B cell (primary cell): Measurements from ENCODE around the gene ADAMTSL5. TPM values are rescaled to one million over a fixed set of nuclear protein-coding genes. Genes with fewer than 3 reads are reported as not detected.

Source experiments
- ATAC-seq: fragments of 200-7000 bp; cut with Tn5 transposase; one replicate; pipeline ENCODE4 v1.10.0; 2021; ENCODE audit warnings: low read depth, mild to moderate bottlenecking, moderate number of reproducible peaks, moderate library complexity
- CTCF ChIA-PET: fragments of 350-600 bp; sonication (Branson Sonifier 250); formaldehyde crosslinking; loops from one replicate; lab custom pipeline; 2021; ENCODE audit warnings: antibody characterized with exemption, inconsistent platforms; lab: Charles Lee
- POLR2A ChIA-PET: fragments of 350-600 bp; sonication (Branson Sonifier 250); formaldehyde crosslinking; loops from one replicate; lab custom pipeline; 2021; ENCODE audit warnings: antibody characterized with exemption; lab: Charles Lee
- DNase-seq: peaks from one replicate; pipeline ENCODE4 v3.0.0; 2013
- H2AFZ ChIP-seq: 2 replicates; pipeline ENCODE4 v1.6.1; 2012; ENCODE audit warnings: mild to moderate bottlenecking, low read depth, low read length; ENCODE audit not compliant: insufficient read depth, poor library complexity, severe bottlenecking
- H3K27ac ChIP-seq, 2 donors: 1 replicate in 1 of 2; 2 replicates in 1 of 2; pipeline ENCODE4 v1.5.1; 2012 to 2013; ENCODE audit warnings: low read length in 2 of 2, mild to moderate bottlenecking in 2 of 2, moderate library complexity in 1 of 2
- H3K27me3 ChIP-seq, 4 experiments: fragments of 200-600 bp in 1 of 4; sonication (generic) in 1 of 4; replicated peaks in 1 of 4; 1 replicate in 2 of 4; 2 replicates in 2 of 4; pipeline versions ENCODE4 v1.6.1 to v1.7.0; 2013 to 2016; ENCODE audit warnings: low read length in 3 of 4, mild to moderate bottlenecking in 2 of 4, mixed read lengths in 1 of 4, moderate library complexity in 1 of 4; ENCODE audit not compliant: insufficient read depth in 4 of 4, control insufficient read depth in 3 of 4; ENCODE audit errors: control extremely low read depth in 1 of 4
- H3K36me3 ChIP-seq, 2 experiments: replicated peaks in 1 of 2; 1 replicate in 1 of 2; 2 replicates in 1 of 2; pipeline versions ENCODE4 v1.6.1 to v1.7.1; 2013; ENCODE audit warnings: low read length in 1 of 2; ENCODE audit not compliant: insufficient read depth in 2 of 2, control insufficient read depth in 1 of 2; ENCODE audit errors: control extremely low read depth in 1 of 2, extremely low read depth in 1 of 2
- H3K4me1 ChIP-seq, 2 donors: fragments of 200-600 bp in 1 of 2; sonication (generic) in 1 of 2; 1 replicate in 1 of 2; 2 replicates in 1 of 2; pipeline versions ENCODE4 v1.5.1 to v1.6.1; 2013 to 2017; ENCODE audit warnings: low read length in 2 of 2; ENCODE audit not compliant: control insufficient read depth in 2 of 2, insufficient read depth in 2 of 2
- H3K4me2 ChIP-seq: replicated peaks from 2 replicates; pipeline ENCODE3; 2012; ENCODE audit warnings: mild to moderate bottlenecking, low read depth, low read length; ENCODE audit not compliant: poor library complexity, severe bottlenecking
- H3K4me3 ChIP-seq, 5 experiments: fragments of 200-600 bp in 1 of 5; sonication (generic) in 1 of 5; 1 replicate in 3 of 5; 2 replicates in 2 of 5; pipeline versions ENCODE4 v1.5.1 to v1.7.0; 2011 to 2016; ENCODE audit warnings: low read length in 4 of 5, mild to moderate bottlenecking in 4 of 5, low read depth in 2 of 5, control low read depth in 1 of 5, moderate library complexity in 1 of 5; ENCODE audit not compliant: insufficient read depth in 1 of 5; ENCODE audit errors: control extremely low read depth in 1 of 5, extremely low read depth in 1 of 5
- H3K79me2 ChIP-seq: fragments of 200-600 bp; sonication (generic); one replicate; pipeline ENCODE4 v1.6.0; 2016; ENCODE audit warnings: low read length; ENCODE audit not compliant: control insufficient read depth, insufficient read depth
- H3K9ac ChIP-seq: fragments of 200-600 bp; sonication (generic); 2 replicates; pipeline ENCODE4 v1.6.1; 2017; ENCODE audit warnings: mild to moderate bottlenecking, low read length, moderate library complexity
- H3K9me3 ChIP-seq, 3 donors: one replicate each; pipeline versions ENCODE4 v1.6.1 to v1.7.1; 2013; ENCODE audit warnings: low read length in 2 of 3; ENCODE audit not compliant: control insufficient read depth in 2 of 3, insufficient read depth in 1 of 3; ENCODE audit errors: control extremely low read depth in 1 of 3
- H4K20me1 ChIP-seq: 2 replicates; pipeline ENCODE4 v1.6.0; 2012; ENCODE audit warnings: mild to moderate bottlenecking, low read length; ENCODE audit not compliant: insufficient read depth, control insufficient read depth, poor library complexity, severe bottlenecking
- H3K27ac Mint-ChIP-seq: one replicate; pipeline ENCODE4 v1.8.0; 2021; ENCODE audit warnings: mixed read lengths
- H3K27me3 Mint-ChIP-seq: one replicate; pipeline ENCODE4 v1.8.0; 2021; ENCODE audit warnings: mixed read lengths
- H3K4me1 Mint-ChIP-seq: one replicate; pipeline ENCODE4 v1.8.0; 2021; ENCODE audit warnings: mixed read lengths
- H3K4me3 Mint-ChIP-seq: one replicate; pipeline ENCODE4 v1.8.0; 2021; ENCODE audit warnings: mixed read lengths
- H3K9me3 Mint-ChIP-seq: one replicate; pipeline ENCODE4 v1.8.0; 2022; ENCODE audit warnings: mixed read lengths; ENCODE audit not compliant: insufficient read depth
- CTCF ChIP-seq: fragments of 200-600 bp; IDR thresholded peaks from one replicate; pipeline ENCODE4 v1.8.0; 2022; ENCODE audit warnings: antibody characterized with exemption, mild to moderate bottlenecking
- EZH2 ChIP-seq: IDR thresholded peaks from 2 replicates; pipeline ENCODE4 v1.6.1; 2012; ENCODE audit warnings: borderline replicate concordance, low read depth, mild to moderate bottlenecking, moderate library complexity, low read length; ENCODE audit not compliant: insufficient read depth, poor library complexity, severe bottlenecking
- WGBS: methylation state at CpG from one replicate; pipeline ENCODE4 v1.1.5; 2013; ENCODE audit warnings: missing lambda C conversion rate; ENCODE audit not compliant: insufficient coverage; 5-methylcytosine and 5-hydroxymethylcytosine counted together
- intact Hi-C: fragments of 100-400 bp; cut with micrococcal nuclease; formaldehyde crosslinking; loops from one replicate; pipeline ENCODE4 v1.10.0; 2022
- polyA plus RNA-seq: library from polyadenylated mRNA; depleted of rRNA; stranded (reverse); fragments of >200 nt; gene quantifications from 2 replicates; pipeline ENCODE4 v1.2.3, GENCODE V29; 2012
- total RNA-seq, 2 donors: library from RNA; stranded (reverse); fragments of 120-200 nt in 1 of 2; gene quantifications; 1 replicate in 1 of 2; 2 replicates in 1 of 2; pipeline versions ENCODE4 v1.2.3 to v1.2.4, GENCODE V29; 2013 to 2022

ADAMTSL5 gene
- total and polyA plus RNA-seq, 2 donors (not counting 1 experiment from before 2014, with no cell fraction given), result 0.09 TPM; not detected in 1

- DNase-seq (peak; percentile 76), ATAC-seq (peak; percentile 75)
- CTCF ChIA-PET, result interaction anchor here (2.3 kb wide), 1 partner anchor 26 kb away, joined by 11 read pairs; no protein-coding TSS in a partner anchor
- H3K27ac Mint-ChIP-seq, result peak overlapping the region; percentile 63
- Histone ChIP-seq H3K36me3 (no peaks in the 10 kb centered on the region), H3K9me3 (peaks cover 0 to 7% (median 0%) of the 10 kb centered on the region in 3 donors), H3K79me2 (peaks cover 15% of the 10 kb centered on the region), H3K4me3 (peak overlapping the region in 4 of 5 experiments; percentile 32 to 55 (median 53)), H4K20me1 (peaks cover 93% of the 10 kb centered on the region), H3K27ac (no peak overlapping the region), H2AFZ (peak overlapping the region; percentile 65), H3K4me2 (peak overlapping the region; percentile 98), H3K9ac (peak overlapping the region; percentile 66), H3K27me3 (peaks cover 0 to 55% (median 18%) of the 10 kb centered on the region in 4 experiments), H3K4me1 (peaks cover 54 to 63% of the 10 kb centered on the region in 2 donors)
- H3K4me3 Mint-ChIP-seq, result peak overlapping the region; percentile 80
- intact Hi-C loops, result loop anchor here (2.0 kb wide), 1 partner anchor 20 kb away; the partner anchor contains the start of genes PCSK4 and REEP6
- POLR2A ChIA-PET, result interaction anchor here (0.7 to 1.5 kb wide), 3 partner anchors 16 to 26 kb away, joined by 4 to 5 read pairs (median 4); no protein-coding TSS in a partner anchor
- peaks cover 3% of the 10 kb centered on the region for H3K27me3 Mint-ChIP-seq
- peaks cover 20% of the 10 kb centered on the region for H3K4me1 Mint-ChIP-seq
- TF ChIP-seq EZH2 (peak; percentile 1), CTCF (no peak)
- under 1% methylated on average over 67 of the region's 67 CpGs for WGBS
- no peaks in the 10 kb centered on the region for H3K9me3 Mint-ChIP-seq
Observed at GRCh38 chr19:1470305-1471009, 42.4 kb downstream of the ADAMTSL5 start.

GRCh38 chr19:1470055-1470304, 42.8 kb downstream of the ADAMTSL5 start:
- H3K79me2 ChIP-seq, result peaks cover 15% of the 10 kb centered on the region
- H3K4me1 Mint-ChIP-seq, result peaks cover 20% of the 10 kb centered on the region
- intact Hi-C loops, result loop anchor here (2.0 kb wide), 1 partner anchor 21 kb away; the partner anchor contains the start of genes PCSK4 and REEP6
- DNase-seq, result no peak
- H3K4me1 ChIP-seq, result peaks cover 55 to 68% of the 10 kb centered on the region in 2 donors
- no peaks in the 10 kb centered on the region for H3K36me3 ChIP-seq
- peak overlapping the region; percentile 63 for H3K27ac Mint-ChIP-seq
- 10% methylated on average over 22 of the region's 22 CpGs for WGBS
- H3K27me3 Mint-ChIP-seq, result peaks cover 3% of the 10 kb centered on the region
- peaks cover 93% of the 10 kb centered on the region for H4K20me1 ChIP-seq
- peaks cover 0 to 8% (median 0%) of the 10 kb centered on the region in 3 donors for H3K9me3 ChIP-seq
- H3K9me3 Mint-ChIP-seq, result no peaks in the 10 kb centered on the region
- POLR2A ChIA-PET, result interaction anchor here (0.8 kb wide), 1 partner anchor 25 kb away, joined by 4 read pairs; no protein-coding TSS in a partner anchor
- TF ChIP-seq CTCF (no peak), EZH2 (no peak)
- peak overlapping the region; percentile 65 for H2AFZ ChIP-seq
- CTCF ChIA-PET, result interaction anchor here (2.3 kb wide), 1 partner anchor 26 kb away, joined by 11 read pairs; no protein-coding TSS in a partner anchor
- peak overlapping the region; percentile 66 for H3K9ac ChIP-seq
- H3K27ac ChIP-seq, result no peak overlapping the region
- no peak for ATAC-seq
- peak overlapping the region; percentile 80 for H3K4me3 Mint-ChIP-seq
- peaks cover 0 to 58% (median 18%) of the 10 kb centered on the region in 4 experiments for H3K27me3 ChIP-seq
- peak overlapping the region in 4 of 5 experiments; percentile 32 to 55 (median 53) for H3K4me3 ChIP-seq
- H3K4me2 ChIP-seq, result peak overlapping the region; percentile 98
